K562 (cell line): ENCODE results near the gene NT5DC1. TPM values are rescaled to one million over a fixed set of nuclear protein-coding genes. Genes with fewer than 3 reads are reported as not detected.

ENCODE experiments used
- ATAC-seq: fragments of 200-7000 bp; cut with Tn5 transposase; 3 replicates; pipeline ENCODE4 v1.9.1; 2020; ENCODE audit warnings: moderate library complexity
- BruUV-seq: library from RNA; stranded (reverse); fragments of 400-500 nt; replicated peaks from 2 replicates; lab custom pipeline; 2021; lab: Mats Ljungman, UMichigan
- CTCF ChIA-PET: fragments of 300-600 bp; formaldehyde crosslinking; extraction: SDS; loops from one replicate; lab custom pipeline; 2021; ENCODE audit warnings: low intra/inter-chr PET ratio; lab: Yijun Ruan, JAX
- POLR2A ChIA-PET: fragments of 300-600, 350-650 bp; sonication (Branson Sonifier 250); formaldehyde crosslinking; extraction: SDS; loops from one replicate; lab custom pipeline; 2021; ENCODE audit warnings: antibody characterized with exemption, inconsistent platforms; lab: Yijun Ruan, JAX
- DNase-seq, 4 experiments: peaks; one replicate each; pipeline versions ENCODE4 v3.0.0 to v3.0.0-alpha.2; 2011 to 2018; ENCODE audit warnings: low spot score in 3 of 4, mixed read lengths in 3 of 4; ENCODE audit errors: extremely low read depth in 1 of 4
- FAIRE-seq: peaks from 2 replicates; lab custom pipeline; 2011; peaks lifted over from hg19 to GRCh38; lab: Jason Lieb, UNC
- H2AFZ ChIP-seq: 2 replicates; pipeline ENCODE4 v1.6.0; 2011; ENCODE audit warnings: low read depth, low read length, control low read depth, inconsistent platforms
- H3K27ac ChIP-seq: fragments of 200-600 bp; 3 replicates; pipeline ENCODE4 v1.8.0; 2011; ENCODE audit warnings: low read depth, mild to moderate bottlenecking, control low read depth, inconsistent platforms, low read length, moderate library complexity, mixed read lengths; ENCODE audit errors: extremely low read depth
- H3K27me3 ChIP-seq, 2 experiments: fragments of 300-600 bp in 1 of 2; 2 replicates in 1 of 2; 3 replicates in 1 of 2; pipeline versions ENCODE4 v1.6.0 to v1.8.0; 2011; ENCODE audit warnings: inconsistent platforms in 2 of 2, low read length in 2 of 2, mild to moderate bottlenecking in 1 of 2, mixed read lengths in 1 of 2, moderate library complexity in 1 of 2; ENCODE audit not compliant: control insufficient read depth in 2 of 2, insufficient read depth in 2 of 2
- H3K36me3 ChIP-seq: fragments of 300-600 bp; 3 replicates; pipeline ENCODE4 v1.8.0; 2011; ENCODE audit warnings: mild to moderate bottlenecking, low read length, inconsistent platforms; ENCODE audit not compliant: control insufficient read depth, insufficient read depth
- H3K4me1 ChIP-seq, 2 experiments: fragments of 200-600 bp in 1 of 2; replicated peaks in 1 of 2; 2 replicates in 1 of 2; 3 replicates in 1 of 2; pipeline versions ENCODE4 v1.5.1 to v1.8.0; 2011; ENCODE audit warnings: inconsistent platforms in 2 of 2, low read length in 2 of 2, mild to moderate bottlenecking in 1 of 2, mixed read lengths in 1 of 2, moderate library complexity in 1 of 2; ENCODE audit not compliant: control insufficient read depth in 2 of 2, insufficient read depth in 2 of 2
- H3K4me2 ChIP-seq: 2 replicates; pipeline ENCODE4 v1.6.1; 2011; ENCODE audit warnings: low read length, control low read depth, inconsistent platforms, mixed read lengths; ENCODE audit not compliant: insufficient read depth
- H3K4me3 ChIP-seq: fragments of 200-600 bp; sonication (generic), shearing (Covaris generic); 2 replicates; pipeline ENCODE4 v1.5.1; 2016; ENCODE audit warnings: control low read depth, inconsistent platforms
- H3K79me2 ChIP-seq: fragments of 200-600 bp; 3 replicates; pipeline ENCODE4 v1.8.0; 2011; ENCODE audit warnings: low read length, inconsistent platforms; ENCODE audit not compliant: control insufficient read depth, insufficient read depth
- H3K9ac ChIP-seq, 2 experiments: 2 replicates each; pipeline versions ENCODE4 v1.6.0 to v1.6.1; 2011; ENCODE audit warnings: low read depth in 2 of 2, low read length in 2 of 2, control low read depth in 1 of 2, inconsistent platforms in 1 of 2, mild to moderate bottlenecking in 1 of 2, mixed read lengths in 1 of 2; ENCODE audit not compliant: insufficient read depth in 1 of 2
- H3K9me1 ChIP-seq: one replicate; pipeline ENCODE4 v1.6.0; 2011; ENCODE audit warnings: inconsistent platforms, mild to moderate bottlenecking, low read length, moderate library complexity; ENCODE audit not compliant: control insufficient read depth, insufficient read depth
- H3K9me3 ChIP-seq: replicated peaks from 2 replicates; pipeline ENCODE4 v1.5.1; 2011; ENCODE audit warnings: low read depth, low read length, inconsistent platforms; ENCODE audit not compliant: control insufficient read depth, insufficient read depth
- H4K20me1 ChIP-seq: replicated peaks from 2 replicates; pipeline ENCODE4 v1.6.1; 2011; ENCODE audit warnings: low read length, inconsistent platforms, mixed read lengths; ENCODE audit not compliant: control insufficient read depth, insufficient read depth
- BCL6 ChIP-seq: fragments of 250-450 bp; sonication (Bioruptor Pico); IDR thresholded peaks from 2 replicates; pipeline ENCODE4 v1.4.0; 2020
- ETV1 ChIP-seq: fragments of 450-650 bp; conservative IDR thresholded peaks from 2 replicates; pipeline ENCODE4 v1.6.1; 2016; ENCODE audit warnings: missing genetic modification characterization, control low read depth, low read depth, missing compliant biosample characterization
- NUFIP1 ChIP-seq: fragments of 450-650 bp; IDR thresholded peaks from 2 replicates; pipeline ENCODE4 v1.6.1; 2018; ENCODE audit not compliant: partially characterized antibody
- PHTF2 ChIP-seq: fragments of 250-450 bp; sonication (Bioruptor Pico); IDR thresholded peaks from 2 replicates; pipeline ENCODE4 v1.5.0; 2021; ENCODE audit warnings: mild to moderate bottlenecking
- PKNOX1 ChIP-seq: fragments of 450-650 bp; IDR thresholded peaks from 2 replicates; pipeline ENCODE4 v1.6.1; 2016
- PRMT5 ChIP-seq: sonication (generic); formaldehyde crosslinking; IDR thresholded peaks from 2 replicates; pipeline ENCODE4 v1.5.0; 2020; ENCODE audit warnings: missing genetic modification reagents
- SP1 ChIP-seq: sonication (generic); formaldehyde crosslinking; IDR thresholded peaks from 2 replicates; pipeline ENCODE4 v1.8.1; 2022; ENCODE audit warnings: mild to moderate bottlenecking, missing genetic modification reagents
- ZNF311 ChIP-seq: fragments of 250-450 bp; sonication (Bioruptor Pico); IDR thresholded peaks from 2 replicates; pipeline ENCODE4 v1.4.0; 2020; ENCODE audit warnings: mild to moderate bottlenecking, moderate library complexity
- ZNF398 ChIP-seq: fragments of 250-450 bp; sonication (Bioruptor Pico); IDR thresholded peaks from 2 replicates; pipeline ENCODE4 v1.8.0; 2021; ENCODE audit warnings: moderate library complexity, mild to moderate bottlenecking, inconsistent platforms
- ZNF407 ChIP-seq: fragments of 450-650 bp; IDR thresholded peaks from 2 replicates; pipeline ENCODE4 v1.6.1; 2016; ENCODE audit warnings: low read depth
- WGBS: fragments of 100-300 bp; shearing (Covaris generic); methylation state at CpG from one replicate; pipeline ENCODE4 v1.1.6; 2016; ENCODE audit warnings: low coverage, mixed read lengths; ENCODE audit not compliant: insufficient coverage; ENCODE audit errors: missing lambda C conversion rate; 5-methylcytosine and 5-hydroxymethylcytosine counted together
- in situ Hi-C: fragments of 300-500 bp; cut with MboI; formaldehyde crosslinking; loops from 4 replicates; pipeline ENCODE4 v1.15.0; 2018; ENCODE audit warnings: inconsistent platforms, mixed read lengths
- intact Hi-C: fragments of 100-400 bp; cut with micrococcal nuclease; formaldehyde crosslinking; loops from 2 replicates; pipeline ENCODE4 v1.14.2; 2022
- polyA plus RNA-seq, 8 experiments: library from polyadenylated mRNA; depleted of rRNA in 4 of 8; stranded (reverse) in 5 of 8; unstranded in 3 of 8; fragments of >200 nt; fragmentation: Nextera tagmentation in 2 of 8; fragmentation: Illumina TruSeq in 1 of 8; extraction: Ambion mirVana in 2 of 8; extraction: Trizol in 1 of 8; gene quantifications; 2 replicates each; pipeline versions ENCODE4 v1.2.1 to v1.2.3, GENCODE V29; 2011 to 2014; ENCODE audit warnings: inconsistent platforms in 1 of 8, missing spikeins in 1 of 8
- total RNA-seq, 7 experiments: library from RNA; depleted of rRNA in 6 of 7; stranded (reverse); fragments of >200 nt in 6 of 7; fragmentation: Illumina TruSeq in 2 of 7; extraction: Trizol in 2 of 7; gene quantifications; 2 replicates each; pipeline versions ENCODE4 v1.2.1 to v1.2.3, GENCODE V29; 2011 to 2021; ENCODE audit warnings: low replicate concordance in 1 of 7

The NT5DC1 gene
- total and polyA plus RNA-seq, 9 of the 15 experiments (the other 6 are each of a cell fraction or from before 2014, with no cell fraction given): 4.9 to 28.5 (median 16.3) TPM

- TF ChIP-seq NUFIP1 (no peak), SP1 (CRISPR knock-in tag) (peak; percentile 18; the same call in 1 of the 2 replicates), PHTF2 (CRISPR knock-in tag) (no peak), BCL6 (CRISPR knock-in tag) (no peak), ZNF398 (no peak), ZNF311 (CRISPR knock-in tag) (no peak)
These were observed 176.5 kb downstream of the NT5DC1 start (continued) for GRCh38 chr6:116277124-116277523.

- TF ChIP-seq PRMT5 (CRISPR knock-in tag) (no peak), ETV1 (tag) (no peak), PKNOX1 (no peak), ZNF407 (no peak)
- Histone ChIP-seq H3K9me3 (no peaks in the 10 kb centered on the region), H3K4me3 (peak overlapping the region; percentile 93), H4K20me1 (peaks cover 18% of the 10 kb centered on the region; the same call in 1 of the 2 replicates), H3K36me3 (peaks cover 30% of the 10 kb centered on the region; the same call in 2 of the 3 replicates), H2AFZ (no peak overlapping the region), H3K4me1 (peaks cover 9 to 20% of the 10 kb centered on the region in 2 experiments; a peak in 3 of 5 replicates), H3K79me2 (peaks cover 69% of the 10 kb centered on the region), H3K27ac (peak overlapping the region; percentile 95), H3K4me2 (peak overlapping the region; percentile 92), H3K9me1 (no peaks in the 10 kb centered on the region), H3K9ac (peak overlapping the region; percentile 95 to 98; a peak in 3 of 4 replicates), H3K27me3 (no peaks in the 10 kb centered on the region)
- BruUV-seq: no TSS peak
- ChIA-PET POLR2A (interaction anchor here (0.7 to 2.0 kb wide), 3 partner anchors 10 to 169 kb away, joined by 3 to 10 read pairs (median 4); no protein-coding TSS in a partner anchor), CTCF (interaction anchor here (0.7 kb wide), 1 partner anchor 399 kb away, joined by 3 read pairs; no protein-coding TSS in a partner anchor)
- ATAC-seq (peak; percentile 4; the same call in 2 of the 3 replicates), FAIRE-seq (no peak), DNase-seq (peak in 1 of 4 experiments; percentile 22)
- intact Hi-C loops (loop anchor here (2.0 to 5.0 kb wide), 2 partner anchors 161 to 292 kb away; partner anchors contain the start of gene RWDD1), in situ Hi-C loops (no loop called here)
- 0% methylated on average over 11 of the region's 11 CpGs for WGBS
These were observed 177.8 kb downstream of the NT5DC1 start for GRCh38 chr6:116278481-116278829.
